Measurements from ENCODE around the gene RETREG3. TPM values are rescaled to one million over a fixed set of nuclear protein-coding genes. Genes with fewer than 3 reads are reported as not detected.
A peak's percentile ranks its signal among the peaks of the same experiment; 100 is the strongest.

The RETREG3 gene
- total and polyA plus RNA-seq, 2 of the 13 experiments (the other 11 are each of a cell fraction or from before 2014, with no cell fraction given), result 47.0 to 55.8 TPM

- TF ChIP-seq DZIP1 (CRISPR knock-in tag; IDR thresholded peaks at IDR 0.05), result no peak
- no peak for TF ChIP-seq DRAP1 (CRISPR knock-in tag; IDR thresholded peaks at IDR 0.05)
- TF ChIP-seq ZNF687 (CRISPR knock-in tag; IDR thresholded peaks at IDR 0.05), result peak; percentile 89
- no peak for TF ChIP-seq ZBTB43 (CRISPR knock-in tag; conservative IDR thresholded peaks at IDR 0.05)
- no peak for TF ChIP-seq ELF3 (CRISPR knock-in tag; IDR thresholded peaks at IDR 0.05)
- TF ChIP-seq KDM3A (CRISPR knock-in tag; IDR thresholded peaks at IDR 0.05; ENCODE audit: low read depth), result no peak
- TF ChIP-seq ZNF607 (CRISPR knock-in tag; IDR thresholded peaks at IDR 0.05; ENCODE audit: borderline replicate concordance), result no peak
- TF ChIP-seq PTBP1 (IDR thresholded peaks at IDR 0.05; ENCODE audit: low read depth, low read length, poor library complexity, severe bottlenecking), result no peak
- TF ChIP-seq ZNF605 (CRISPR knock-in tag; IDR thresholded peaks at IDR 0.05), result no peak; the same call in 1 of the 2 replicates
- TF ChIP-seq TBL1XR1 (IDR thresholded peaks at IDR 0.05; ENCODE audit: borderline replicate concordance, low read length, partially characterized antibody), result no peak
- no peak; the same call in 1 of the 2 replicates for TF ChIP-seq ZNF274 (CRISPR knock-in tag; IDR thresholded peaks at IDR 0.05)
- no peak for TF ChIP-seq SNAPC5 (CRISPR knock-in tag; IDR thresholded peaks at IDR 0.05; ENCODE audit: borderline replicate concordance)
- no peak for TF ChIP-seq PRDM15 (CRISPR knock-in tag; IDR thresholded peaks at IDR 0.05)
- TF ChIP-seq ZNF496 (CRISPR knock-in tag; IDR thresholded peaks at IDR 0.05; ENCODE audit: insufficient replicate concordance), result no peak
Measured at GRCh38 chr17:42535155-42536047, 73.8 kb downstream of the RETREG3 start (continued).

Measured in HepG2 (cell line).